DOHH2 (cell line): ENCODE data around the gene EHMT1.

Experiments
- H3F3A ChIP-seq: fragments of 200-600 bp; sonication (generic), shearing (Covaris generic); 2 replicates; pipeline ENCODE4 v1.6.0; 2016; ENCODE audit warnings: antibody characterized with exemption, mild to moderate bottlenecking; ENCODE audit not compliant: control insufficient read depth, insufficient read depth
- H3K27ac ChIP-seq: fragments of 200-600 bp; sonication (generic); 2 replicates; pipeline ENCODE4 v1.5.1; 2014; ENCODE audit warnings: low read depth, mild to moderate bottlenecking, low read length, moderate library complexity
- H3K27me3 ChIP-seq: fragments of 200-600 bp; sonication (generic); 2 replicates; pipeline ENCODE4 v1.6.1; 2014; ENCODE audit warnings: mild to moderate bottlenecking, low read length, mixed read lengths; ENCODE audit not compliant: control insufficient read depth
- H3K36me3 ChIP-seq: fragments of 200-600 bp; sonication (generic); 2 replicates; pipeline ENCODE4 v1.6.1; 2014; ENCODE audit warnings: mild to moderate bottlenecking, low read length, moderate library complexity, mixed read lengths; ENCODE audit not compliant: control insufficient read depth
- H3K4me1 ChIP-seq: fragments of 200-600 bp; sonication (generic); 2 replicates; pipeline ENCODE4 v1.6.1; 2014; ENCODE audit warnings: mild to moderate bottlenecking, low read length, mixed read lengths; ENCODE audit not compliant: control insufficient read depth
- H3K4me2 ChIP-seq: fragments of 200-600 bp; sonication (generic); 2 replicates; pipeline ENCODE4 v1.6.0; 2014; ENCODE audit warnings: mild to moderate bottlenecking, low read length, moderate library complexity
- H3K4me3 ChIP-seq: fragments of 200-600 bp; sonication (generic); 2 replicates; pipeline ENCODE4 v1.5.1; 2014; ENCODE audit warnings: mild to moderate bottlenecking, low read length, mixed read lengths
- H3K79me2 ChIP-seq: fragments of 200-600 bp; sonication (generic); 2 replicates; pipeline ENCODE4 v1.6.1; 2014; ENCODE audit warnings: mild to moderate bottlenecking, low read length, mixed read lengths; ENCODE audit not compliant: control insufficient read depth
- H3K9me2 ChIP-seq: fragments of 200-600 bp; sonication (generic); replicated peaks from 2 replicates; pipeline ENCODE4 v1.6.1; 2014; ENCODE audit warnings: mild to moderate bottlenecking, low read length, mixed read lengths; ENCODE audit not compliant: control insufficient read depth
- H3K9me3 ChIP-seq: fragments of 200-600 bp; sonication (generic); 2 replicates; pipeline ENCODE4 v1.6.1; 2014; ENCODE audit warnings: antibody characterized with exemption, low read length, mixed read lengths; ENCODE audit not compliant: control insufficient read depth, insufficient read depth
- H4K20me1 ChIP-seq: fragments of 200-600 bp; sonication (generic); 2 replicates; pipeline ENCODE4 v1.6.0; 2014; ENCODE audit warnings: low read depth, mild to moderate bottlenecking, antibody characterized with exemption, low read length, moderate library complexity; ENCODE audit not compliant: control insufficient read depth, insufficient read depth
- CTCF ChIP-seq: fragments of 200-600 bp; sonication (generic); IDR thresholded peaks from one replicate; pipeline ENCODE4 v1.5.1; 2014; ENCODE audit warnings: antibody characterized with exemption, mild to moderate bottlenecking, low read depth, low read length; ENCODE audit not compliant: poor library complexity, severe bottlenecking
- EZH2phosphoT487 ChIP-seq: fragments of 200-600 bp; sonication (generic); IDR thresholded peaks from 2 replicates; pipeline ENCODE4 v1.6.1; 2017; ENCODE audit warnings: borderline replicate concordance, mild to moderate bottlenecking, antibody characterized with exemption, low read length, moderate library complexity, mixed read lengths

The EHMT1 gene

DNA sequence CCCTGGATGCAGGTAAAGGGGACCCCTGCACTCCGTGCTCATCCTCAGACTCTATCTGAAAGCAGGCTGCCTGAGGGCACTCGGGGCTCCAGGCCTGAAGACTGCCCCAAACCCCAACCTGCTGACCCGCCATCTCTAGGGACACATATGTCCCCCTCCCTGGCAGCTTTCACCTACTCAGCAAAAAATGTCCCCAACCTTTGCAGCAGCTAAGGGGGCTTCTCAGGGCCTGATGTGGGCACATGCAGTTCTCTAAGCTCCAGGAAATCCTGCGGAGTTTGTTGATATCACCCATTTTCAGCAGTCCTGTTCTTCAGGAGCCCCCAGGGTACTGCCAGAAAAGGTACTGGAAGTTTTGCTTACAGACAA lies 37.9 kb upstream of the EHMT1 start:
- Histone ChIP-seq H3K36me3 (peaks cover 78% of the 10 kb centered on the region), H3K4me3 (no peak overlapping the region), H3K9me3 (no peaks in the 10 kb centered on the region), H3K79me2 (peaks cover 50% of the 10 kb centered on the region), H3K27ac (no peak overlapping the region), H3K4me1 (peaks cover 21% of the 10 kb centered on the region), H3K4me2 (no peak overlapping the region), H4K20me1 (no peaks in the 10 kb centered on the region), H3K27me3 (no peaks in the 10 kb centered on the region), H3K9me2 (no peaks in the 10 kb centered on the region), H3F3A (peaks cover 15% of the 10 kb centered on the region)
- TF ChIP-seq EZH2phosphoT487 (no peak), CTCF (no peak)

DNA sequence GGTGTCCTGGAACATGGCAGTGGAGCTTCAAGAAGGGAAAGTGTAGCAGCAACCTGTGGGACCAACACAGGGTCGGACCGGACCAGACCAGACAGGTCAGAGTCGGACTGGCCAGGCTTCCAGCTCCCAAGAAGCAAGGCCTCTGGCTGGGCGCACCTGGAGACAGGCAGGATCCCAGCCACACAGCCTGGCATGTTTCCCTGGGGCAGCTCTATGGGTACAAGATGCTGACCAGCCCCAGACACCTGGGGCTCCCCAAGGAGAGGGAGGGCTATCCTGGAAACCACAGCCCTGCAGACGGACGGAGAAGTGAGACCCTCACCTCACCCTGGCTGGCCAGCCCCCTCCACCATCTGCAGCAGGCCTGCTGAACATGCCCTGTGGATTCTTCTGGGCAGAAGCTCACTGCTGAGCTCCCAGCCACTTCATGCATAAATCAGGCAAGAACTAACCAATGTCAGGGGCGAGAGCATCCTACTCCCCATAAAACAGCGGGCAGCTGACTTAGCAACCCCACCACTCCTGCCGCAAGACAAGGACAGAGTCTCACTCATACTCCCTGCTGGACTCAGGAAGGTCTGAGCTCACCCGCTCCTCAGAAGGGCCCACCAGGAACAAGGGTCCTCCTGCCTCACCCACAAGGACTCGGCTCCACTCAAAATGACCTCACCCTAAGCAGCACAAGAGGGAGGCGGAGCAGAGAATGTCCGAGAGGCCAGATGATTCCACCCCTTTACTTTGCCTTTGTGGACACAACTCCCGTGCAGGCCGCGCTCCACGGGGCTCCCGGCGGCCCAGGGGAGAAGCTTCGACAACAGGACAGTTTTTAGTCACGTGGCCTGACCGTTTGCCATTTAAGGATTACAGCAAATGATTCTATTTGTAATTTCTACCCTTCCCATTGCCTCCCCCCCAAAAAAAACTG lies 37.2 kb upstream of the EHMT1 start:
- no peak overlapping the region for H3K4me2 ChIP-seq
- peaks cover 45% of the 10 kb centered on the region for H3K79me2 ChIP-seq
- H3K4me3 ChIP-seq: no peak overlapping the region
- peaks cover 78% of the 10 kb centered on the region for H3K36me3 ChIP-seq
- no peaks in the 10 kb centered on the region for H3K9me3 ChIP-seq
- no peaks in the 10 kb centered on the region for H3K27me3 ChIP-seq
- no peaks in the 10 kb centered on the region for H4K20me1 ChIP-seq
- H3K4me1 ChIP-seq: peaks cover 14% of the 10 kb centered on the region
- no peak overlapping the region for H3K27ac ChIP-seq
- H3F3A ChIP-seq: peaks cover 9% of the 10 kb centered on the region
- TF ChIP-seq EZH2phosphoT487: no peak
- TF ChIP-seq CTCF: no peak
- H3K9me2 ChIP-seq: no peaks in the 10 kb centered on the region

GRCh38 chr9:137582286-137582860 lies 36.4 kb upstream of the EHMT1 start:
- Histone ChIP-seq H3K9me2 (no peaks in the 10 kb centered on the region), H3K36me3 (peaks cover 78% of the 10 kb centered on the region), H3K27me3 (no peaks in the 10 kb centered on the region), H3K79me2 (peaks cover 45% of the 10 kb centered on the region), H3K4me2 (no peak overlapping the region), H4K20me1 (no peaks in the 10 kb centered on the region), H3K4me1 (peaks cover 7% of the 10 kb centered on the region), H3K27ac (no peak overlapping the region), H3K9me3 (no peaks in the 10 kb centered on the region), H3F3A (peaks cover 4% of the 10 kb centered on the region; the same call in 1 of the 2 replicates), H3K4me3 (no peak overlapping the region)
- peak; percentile 67 for TF ChIP-seq CTCF
- no peak for TF ChIP-seq EZH2phosphoT487
